ENCODE results near the gene CROCC2.

CROCC2 gene

GRCh38 chr2:240934701-240935102, 28.6 kb downstream of the CROCC2 start:
- 98% methylated on average over 10 of the region's 12 CpGs for WGBS (ENCODE audit: insufficient coverage)
- H3K9me3 ChIP-seq (ENCODE audit: control extremely low read depth in 1 of 5, control insufficient read depth in 4 of 5, insufficient read depth in 2 of 5, low read depth in 1 of 5, low read length in 4 of 5) = peaks cover 0 to 9% (median 3%) of the 10 kb centered on the region in 5 experiments
- ChIA-PET POLR2A (no interaction called here), CTCF (interaction anchor here (0.9 to 1.0 kb wide), 2 partner anchors 14 to 21 kb away, joined by 3 to 4 read pairs; no protein-coding TSS in a partner anchor)
- DNase-seq = no peak
- H3K27ac ChIP-seq (ENCODE audit: insufficient read depth in 1 of 2, low read depth in 1 of 2, low read length in 2 of 2, poor library complexity in 1 of 2, severe bottlenecking in 2 of 2) = no peak overlapping the region
- no peaks in the 10 kb centered on the region for H3K36me3 ChIP-seq (ENCODE audit: control insufficient read depth in 4 of 4, insufficient read depth in 4 of 4, low read length in 3 of 4)
- H3K27me3 ChIP-seq (replicated peaks in 2 of 5; ENCODE audit: control insufficient read depth in 4 of 5, insufficient read depth in 5 of 5, low read length in 4 of 5) = peaks cover 0 to 3% (median 0%) of the 10 kb centered on the region in 5 experiments
- H3K4me1 ChIP-seq (ENCODE audit: control extremely low read depth in 1 of 4, control insufficient read depth in 4 of 4, insufficient read depth in 4 of 4, low read length in 3 of 4) = no peaks in the 10 kb centered on the region
- no peak overlapping the region for H3K4me3 ChIP-seq (ENCODE audit: control insufficient read depth in 1 of 7, extremely low read depth in 1 of 7, insufficient read depth in 4 of 7, low read depth in 2 of 7, low read length in 6 of 7)

DNA sequence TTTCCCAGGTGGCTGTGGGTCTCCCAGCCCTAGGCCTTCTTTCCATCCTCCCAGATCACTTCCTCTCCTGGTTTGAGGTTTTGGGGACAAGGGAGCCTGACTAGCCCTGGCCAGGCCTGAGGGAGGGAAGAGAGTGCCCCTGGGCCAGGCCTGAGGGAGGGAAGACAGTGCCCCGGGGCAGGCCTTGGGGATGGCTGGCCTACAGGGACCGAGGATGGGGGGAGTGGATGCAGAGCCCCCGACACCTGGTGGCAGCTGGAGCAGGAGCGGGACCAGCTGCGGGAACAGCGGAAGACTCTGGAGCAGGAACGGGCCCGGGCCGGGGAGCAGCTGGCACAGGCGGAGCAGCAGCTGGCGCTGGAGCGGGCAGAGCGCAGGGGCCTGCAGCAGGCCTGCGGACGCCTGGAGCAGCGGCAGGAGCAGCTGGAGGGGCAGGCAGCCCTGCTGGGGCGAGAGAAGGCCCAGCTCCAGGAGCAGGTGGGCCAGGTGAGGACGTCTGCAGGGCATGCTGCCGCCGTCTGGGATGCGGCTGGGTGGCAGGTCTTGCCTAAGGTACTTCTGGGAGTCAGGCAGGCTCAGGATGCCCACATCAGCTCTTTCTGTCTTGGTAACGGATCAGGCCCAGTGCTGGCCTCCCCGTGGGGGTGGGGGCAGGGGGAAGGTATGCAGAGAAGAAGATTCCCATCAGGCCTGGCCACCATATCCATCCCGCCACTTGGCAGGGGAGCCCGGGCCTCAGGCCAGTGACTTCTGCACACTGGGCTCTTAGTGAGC, 29.2 kb downstream of the CROCC2 start:
- CTCF ChIA-PET = interaction anchor here (0.9 kb wide), 1 partner anchor 22 kb away, joined by 4 read pairs; no protein-coding TSS in a partner anchor
- no peaks in the 10 kb centered on the region for H3K4me1 ChIP-seq (ENCODE audit: control extremely low read depth in 1 of 4, control insufficient read depth in 4 of 4, insufficient read depth in 4 of 4, low read length in 3 of 4)
- no peak for DNase-seq
- peaks cover 0 to 9% (median 3%) of the 10 kb centered on the region in 5 experiments for H3K9me3 ChIP-seq (ENCODE audit: control extremely low read depth in 1 of 5, control insufficient read depth in 4 of 5, insufficient read depth in 2 of 5, low read depth in 1 of 5, low read length in 4 of 5)
- H3K27ac ChIP-seq (ENCODE audit: insufficient read depth in 1 of 2, low read depth in 1 of 2, low read length in 2 of 2, poor library complexity in 1 of 2, severe bottlenecking in 2 of 2) = no peak overlapping the region
- POLR2A ChIA-PET = no interaction called here
- peaks cover 0 to 2% (median 0%) of the 10 kb centered on the region in 5 experiments for H3K27me3 ChIP-seq (replicated peaks in 2 of 5; ENCODE audit: control insufficient read depth in 4 of 5, insufficient read depth in 5 of 5, low read length in 4 of 5)
- H3K36me3 ChIP-seq (ENCODE audit: control insufficient read depth in 4 of 4, insufficient read depth in 4 of 4, low read length in 3 of 4) = no peaks in the 10 kb centered on the region
- 97% methylated on average over 23 of the region's 25 CpGs for WGBS (ENCODE audit: insufficient coverage)
- no peak overlapping the region for H3K4me3 ChIP-seq (ENCODE audit: control insufficient read depth in 1 of 7, extremely low read depth in 1 of 7, insufficient read depth in 4 of 7, low read depth in 2 of 7, low read length in 6 of 7)

- ChIA-PET POLR2A (no interaction called here), CTCF (no interaction called here)
- no peaks in the 10 kb centered on the region for H3K36me3 ChIP-seq (ENCODE audit: control insufficient read depth in 4 of 4, insufficient read depth in 4 of 4, low read length in 3 of 4)
Measured at GRCh38 chr2:240936106-240936505, 30.0 kb downstream of the CROCC2 start.

GRCh38 chr2:240946046-240946445, 39.9 kb downstream of the CROCC2 start:
- no peak overlapping the region for H3K4me3 ChIP-seq (ENCODE audit: control insufficient read depth in 1 of 7, extremely low read depth in 1 of 7, insufficient read depth in 4 of 7, low read depth in 2 of 7, low read length in 6 of 7)
- no peaks in the 10 kb centered on the region for H3K4me1 ChIP-seq (ENCODE audit: control extremely low read depth in 1 of 4, control insufficient read depth in 4 of 4, insufficient read depth in 4 of 4, low read length in 3 of 4)
- DNase-seq = no peak
- H3K36me3 ChIP-seq (ENCODE audit: control insufficient read depth in 4 of 4, insufficient read depth in 4 of 4, low read length in 3 of 4) = no peaks in the 10 kb centered on the region
- POLR2A ChIA-PET = no interaction called here
- CTCF ChIA-PET = interaction anchor here (1.3 kb wide), 1 partner anchor 19 kb away, joined by 3 read pairs; no protein-coding TSS in a partner anchor
- WGBS (ENCODE audit: insufficient coverage) = 99% methylated on average over 7 of the region's 7 CpGs
- H3K9me3 ChIP-seq (ENCODE audit: control extremely low read depth in 1 of 5, control insufficient read depth in 4 of 5, insufficient read depth in 2 of 5, low read depth in 1 of 5, low read length in 4 of 5) = no peaks in the 10 kb centered on the region
- H3K27me3 ChIP-seq (replicated peaks in 2 of 5; ENCODE audit: control insufficient read depth in 4 of 5, insufficient read depth in 5 of 5, low read length in 4 of 5) = peaks cover 0 to 5% (median 0%) of the 10 kb centered on the region in 5 experiments
- H3K27ac ChIP-seq (ENCODE audit: insufficient read depth in 1 of 2, low read depth in 1 of 2, low read length in 2 of 2, poor library complexity in 1 of 2, severe bottlenecking in 2 of 2) = no peak overlapping the region

More at GRCh38 chr2:240936106-240936505, 30.0 kb downstream of the CROCC2 start:
- peaks cover 0 to 9% (median 3%) of the 10 kb centered on the region in 5 experiments for H3K9me3 ChIP-seq (ENCODE audit: control extremely low read depth in 1 of 5, control insufficient read depth in 4 of 5, insufficient read depth in 2 of 5, low read depth in 1 of 5, low read length in 4 of 5)
- no peaks in the 10 kb centered on the region for H3K4me1 ChIP-seq (ENCODE audit: control extremely low read depth in 1 of 4, control insufficient read depth in 4 of 4, insufficient read depth in 4 of 4, low read length in 3 of 4)
- no peak overlapping the region for H3K27ac ChIP-seq (ENCODE audit: insufficient read depth in 1 of 2, low read depth in 1 of 2, low read length in 2 of 2, poor library complexity in 1 of 2, severe bottlenecking in 2 of 2)
- 96% methylated on average over 7 of the region's 9 CpGs for WGBS (ENCODE audit: insufficient coverage)
- no peak overlapping the region for H3K4me3 ChIP-seq (ENCODE audit: control insufficient read depth in 1 of 7, extremely low read depth in 1 of 7, insufficient read depth in 4 of 7, low read depth in 2 of 7, low read length in 6 of 7)
- H3K27me3 ChIP-seq (replicated peaks in 2 of 5; ENCODE audit: control insufficient read depth in 4 of 5, insufficient read depth in 5 of 5, low read length in 4 of 5) = no peaks in the 10 kb centered on the region
- no peak for DNase-seq

- no peaks in the 10 kb centered on the region for H3K4me1 ChIP-seq (ENCODE audit: control extremely low read depth in 1 of 4, control insufficient read depth in 4 of 4, insufficient read depth in 4 of 4, low read length in 3 of 4)
- no peak overlapping the region for H3K4me3 ChIP-seq (ENCODE audit: control insufficient read depth in 1 of 7, extremely low read depth in 1 of 7, insufficient read depth in 4 of 7, low read depth in 2 of 7, low read length in 6 of 7)
- CTCF ChIA-PET = interaction anchor here (1.3 kb wide), 1 partner anchor 19 kb away, joined by 3 read pairs; no protein-coding TSS in a partner anchor
- no peak for DNase-seq
- peaks cover 0 to 5% (median 0%) of the 10 kb centered on the region in 5 experiments for H3K27me3 ChIP-seq (replicated peaks in 2 of 5; ENCODE audit: control insufficient read depth in 4 of 5, insufficient read depth in 5 of 5, low read length in 4 of 5)
- 91% methylated on average over 5 of the region's 5 CpGs for WGBS (ENCODE audit: insufficient coverage)
- POLR2A ChIA-PET = no interaction called here
- H3K36me3 ChIP-seq (ENCODE audit: control insufficient read depth in 4 of 4, insufficient read depth in 4 of 4, low read length in 3 of 4) = no peaks in the 10 kb centered on the region
- no peaks in the 10 kb centered on the region for H3K9me3 ChIP-seq (ENCODE audit: control extremely low read depth in 1 of 5, control insufficient read depth in 4 of 5, insufficient read depth in 2 of 5, low read depth in 1 of 5, low read length in 4 of 5)
- H3K27ac ChIP-seq (ENCODE audit: insufficient read depth in 1 of 2, low read depth in 1 of 2, low read length in 2 of 2, poor library complexity in 1 of 2, severe bottlenecking in 2 of 2) = no peak overlapping the region
Measured at GRCh38 chr2:240946654-240947053, 40.5 kb downstream of the CROCC2 start.

DNA sequence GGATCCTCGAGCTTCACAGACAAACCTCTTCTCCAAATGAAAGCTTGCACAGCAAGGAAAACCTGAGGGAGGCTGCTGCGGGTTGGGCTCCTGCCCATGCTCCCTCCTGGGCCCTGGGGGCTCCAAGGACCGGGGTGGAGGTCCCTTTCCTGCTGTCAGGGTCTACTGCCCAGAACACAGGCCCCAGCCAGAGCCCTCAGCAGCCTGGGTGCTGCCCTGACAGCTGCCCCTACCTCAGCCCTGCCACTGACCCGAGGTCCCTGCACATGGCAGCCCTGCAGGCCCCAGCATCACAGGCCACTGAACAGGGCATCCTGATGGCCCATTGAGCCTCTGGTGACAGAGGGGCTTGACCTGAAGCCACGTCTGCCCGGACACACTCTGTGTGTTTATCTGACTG, 41.0 kb downstream of the CROCC2 start:
- POLR2A ChIA-PET = no interaction called here
- DNase-seq = no peak
- H3K4me1 ChIP-seq (ENCODE audit: control extremely low read depth in 1 of 4, control insufficient read depth in 4 of 4, insufficient read depth in 4 of 4, low read length in 3 of 4) = no peaks in the 10 kb centered on the region
- H3K27me3 ChIP-seq (replicated peaks in 2 of 5; ENCODE audit: control insufficient read depth in 4 of 5, insufficient read depth in 5 of 5, low read length in 4 of 5) = peaks cover 0 to 5% (median 0%) of the 10 kb centered on the region in 5 experiments
- CTCF ChIA-PET = interaction anchor here (1.3 kb wide), 1 partner anchor 20 kb away, joined by 3 read pairs; no protein-coding TSS in a partner anchor
- WGBS (ENCODE audit: insufficient coverage) = 89% methylated on average over 6 of the region's 6 CpGs
- H3K36me3 ChIP-seq (ENCODE audit: control insufficient read depth in 4 of 4, insufficient read depth in 4 of 4, low read length in 3 of 4) = no peaks in the 10 kb centered on the region
- no peak overlapping the region for H3K4me3 ChIP-seq (ENCODE audit: control insufficient read depth in 1 of 7, extremely low read depth in 1 of 7, insufficient read depth in 4 of 7, low read depth in 2 of 7, low read length in 6 of 7)
- H3K9me3 ChIP-seq (ENCODE audit: control extremely low read depth in 1 of 5, control insufficient read depth in 4 of 5, insufficient read depth in 2 of 5, low read depth in 1 of 5, low read length in 4 of 5) = no peaks in the 10 kb centered on the region
- H3K27ac ChIP-seq (ENCODE audit: insufficient read depth in 1 of 2, low read depth in 1 of 2, low read length in 2 of 2, poor library complexity in 1 of 2, severe bottlenecking in 2 of 2) = no peak overlapping the region

DNA sequence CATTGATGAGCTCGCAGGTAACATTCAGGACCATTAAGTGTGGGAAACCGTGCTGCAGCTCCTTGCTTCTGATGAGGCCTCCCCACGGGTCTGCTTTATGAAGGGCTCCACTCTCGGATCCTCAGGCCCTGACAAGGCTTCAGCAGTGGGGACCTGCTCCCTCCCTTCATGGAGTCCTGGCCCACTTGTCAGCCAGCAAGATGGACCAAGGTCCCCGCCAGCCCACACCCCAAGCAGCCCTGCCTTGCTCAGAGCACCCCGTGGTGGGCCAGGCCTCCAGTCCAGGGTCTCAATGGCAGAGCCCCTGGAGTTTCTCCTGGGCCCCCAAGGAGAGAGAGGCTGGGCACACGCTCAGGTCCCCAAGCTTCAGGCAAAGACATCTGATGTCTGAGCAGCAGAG, 41.5 kb downstream of the CROCC2 start:
- 94% methylated on average over 5 of the region's 7 CpGs for WGBS (ENCODE audit: insufficient coverage)
- Histone ChIP-seq H3K27ac (ENCODE audit: insufficient read depth in 1 of 2, low read depth in 1 of 2, low read length in 2 of 2, poor library complexity in 1 of 2, severe bottlenecking in 2 of 2) (no peak overlapping the region), H3K9me3 (ENCODE audit: control extremely low read depth in 1 of 5, control insufficient read depth in 4 of 5, insufficient read depth in 2 of 5, low read depth in 1 of 5, low read length in 4 of 5) (no peaks in the 10 kb centered on the region), H3K4me3 (ENCODE audit: control insufficient read depth in 1 of 7, extremely low read depth in 1 of 7, insufficient read depth in 4 of 7, low read depth in 2 of 7, low read length in 6 of 7) (no peak overlapping the region), H3K27me3 (replicated peaks in 2 of 5; ENCODE audit: control insufficient read depth in 4 of 5, insufficient read depth in 5 of 5, low read length in 4 of 5) (peaks cover 0 to 5% (median 0%) of the 10 kb centered on the region in 5 experiments), H3K4me1 (ENCODE audit: control extremely low read depth in 1 of 4, control insufficient read depth in 4 of 4, insufficient read depth in 4 of 4, low read length in 3 of 4) (no peaks in the 10 kb centered on the region), H3K36me3 (ENCODE audit: control insufficient read depth in 4 of 4, insufficient read depth in 4 of 4, low read length in 3 of 4) (no peaks in the 10 kb centered on the region)
- ChIA-PET POLR2A (no interaction called here), CTCF (interaction anchor here (1.3 kb wide), 1 partner anchor 20 kb away, joined by 3 read pairs; no protein-coding TSS in a partner anchor)
- DNase-seq = no peak
